GM12878 (cell line): ENCODE data around the gene BTG2. TPM values are rescaled to one million over a fixed set of nuclear protein-coding genes. Genes with fewer than 3 reads are reported as not detected.
"Not testable (repeated sequence)": the region's sequence is repeated elsewhere in the genome, so short reads cannot be mapped to it uniquely, and the experiment has no call there.

ENCODE experiments used
- ATAC-seq: fragments of 200-7000 bp; cut with Tn5 transposase; 3 replicates; pipeline ENCODE4 v1.9.1; 2020; ENCODE audit warnings: mild to moderate bottlenecking, moderate library complexity
- BruUV-seq: library from RNA; stranded (reverse); fragments of 400-500 nt; replicated peaks from 2 replicates; lab custom pipeline; 2021; lab: Mats Ljungman, UMichigan
- CTCF ChIA-PET: fragments of 300-600 bp; sonication (Branson Sonifier 250); formaldehyde crosslinking; extraction: SDS; loops from one replicate; lab custom pipeline; 2021; ENCODE audit warnings: inconsistent platforms; lab: Yijun Ruan, JAX
- POLR2A ChIA-PET: fragments of 350-600 bp; formaldehyde crosslinking; extraction: SDS; loops from one replicate; lab custom pipeline; 2021; ENCODE audit warnings: inconsistent platforms; lab: Charles Lee
- RAD21 ChIA-PET: fragments of 300-600 bp; sonication (Branson Sonifier 250); formaldehyde crosslinking; loops from one replicate; lab custom pipeline; 2023; ENCODE audit warnings: antibody characterized with exemption; ENCODE audit not compliant: unreplicated experiment; lab: Charles Lee
- SMC1A ChIA-PET: fragments of 300-600 bp; sonication (Branson Sonifier 250); formaldehyde crosslinking; loops from one replicate; lab custom pipeline; 2023; ENCODE audit not compliant: unreplicated experiment, uncharacterized antibody; lab: Charles Lee
- DNase-seq: peaks from one replicate; pipeline ENCODE4 v3.0.0-alpha.2; 2011; ENCODE audit warnings: low read depth, low spot score
- FAIRE-seq: peaks from 3 replicates; lab custom pipeline; 2011; peaks lifted over from hg19 to GRCh38; lab: Jason Lieb, UNC
- H2AFZ ChIP-seq: 2 replicates; pipeline ENCODE4 v1.6.0; 2011; ENCODE audit warnings: low read depth, low read length, control low read depth; ENCODE audit not compliant: control insufficient read depth
- H3K27ac ChIP-seq: 2 replicates; pipeline ENCODE4 v1.5.1; 2011; ENCODE audit warnings: control low read depth; ENCODE audit not compliant: control insufficient read depth, insufficient read depth
- H3K27me3 ChIP-seq, 2 experiments: replicated peaks in 1 of 2; 2 replicates each; pipeline versions ENCODE4 v1.6.0 to v1.6.1; 2011; ENCODE audit warnings: low read length in 1 of 2; ENCODE audit not compliant: control insufficient read depth in 2 of 2, insufficient read depth in 2 of 2
- H3K36me3 ChIP-seq, 2 experiments: 2 replicates each; pipeline ENCODE4 v1.5.1; 2011; ENCODE audit warnings: low read length in 1 of 2; ENCODE audit not compliant: control insufficient read depth in 2 of 2, insufficient read depth in 2 of 2
- H3K4me1 ChIP-seq: 2 replicates; pipeline ENCODE4 v1.6.1; 2011; ENCODE audit warnings: mild to moderate bottlenecking, low read length, moderate library complexity, mixed read lengths; ENCODE audit not compliant: control insufficient read depth, insufficient read depth
- H3K4me2 ChIP-seq: 2 replicates; pipeline ENCODE4 v1.6.0; 2011; ENCODE audit warnings: control low read depth; ENCODE audit not compliant: control insufficient read depth, insufficient read depth
- H3K4me3 ChIP-seq: fragments of 200-600 bp; sonication (generic); 2 replicates; pipeline ENCODE4 v1.5.1; 2016
- H3K79me2 ChIP-seq: 2 replicates; pipeline ENCODE4 v1.6.0; 2011; ENCODE audit warnings: low read length; ENCODE audit not compliant: control insufficient read depth, insufficient read depth
- H3K9ac ChIP-seq: 2 replicates; pipeline ENCODE4 v1.8.0; 2011; ENCODE audit warnings: low read length, control low read depth, mixed read lengths; ENCODE audit not compliant: control insufficient read depth, insufficient read depth
- H3K9me3 ChIP-seq: replicated peaks from 3 replicates; pipeline ENCODE4 v1.5.1; 2011; ENCODE audit warnings: mild to moderate bottlenecking, low read length; ENCODE audit not compliant: control insufficient read depth, insufficient read depth
- H4K20me1 ChIP-seq: 2 replicates; pipeline ENCODE4 v1.6.0; 2011; ENCODE audit not compliant: control insufficient read depth, insufficient read depth
- ASH2L ChIP-seq: fragments of 300-600, 200-600 bp; sonication (generic); IDR thresholded peaks from 2 replicates; pipeline ENCODE4 v1.6.1; 2017; ENCODE audit warnings: low read depth, mild to moderate bottlenecking, borderline replicate concordance
- BHLHE40 ChIP-seq, 2 experiments: fragments of 450-650 bp in 1 of 2; IDR thresholded peaks; 2 replicates each; pipeline ENCODE4 v1.6.1; 2011 to 2017; ENCODE audit warnings: low read depth in 2 of 2, borderline replicate concordance in 1 of 2, improper control_type of control experiment in 1 of 2, low read length in 1 of 2, mild to moderate bottlenecking in 1 of 2
- CBFB ChIP-seq: IDR thresholded peaks from 2 replicates; pipeline ENCODE4 v1.6.1; 2016; ENCODE audit warnings: antibody characterized with exemption, low read depth
- EZH2 ChIP-seq: IDR thresholded peaks from 2 replicates; pipeline ENCODE4 v1.6.1; 2012; ENCODE audit warnings: low read depth, mild to moderate bottlenecking, control low read depth, inconsistent platforms, low read length, borderline replicate concordance; ENCODE audit not compliant: control insufficient read depth
- GABPA ChIP-seq: IDR thresholded peaks from 2 replicates; pipeline ENCODE4 v1.6.1; 2014; ENCODE audit warnings: antibody characterized with exemption, low read depth, mild to moderate bottlenecking, inconsistent platforms
- GATAD2B ChIP-seq: fragments of 450-650 bp; conservative IDR thresholded peaks from 2 replicates; pipeline ENCODE4 v1.6.1; 2017; ENCODE audit warnings: low read depth, mild to moderate bottlenecking, moderate library complexity
- IRF4 ChIP-seq: IDR thresholded peaks from 2 replicates; pipeline ENCODE4 v1.6.1; 2011; ENCODE audit warnings: low read depth, low read length
- MYB ChIP-seq: fragments of 150-350 bp; IDR thresholded peaks from 2 replicates; pipeline ENCODE4 v1.6.1; 2014; ENCODE audit warnings: mild to moderate bottlenecking, low read depth, low read length, borderline replicate concordance
- NFYA ChIP-seq: IDR thresholded peaks from 2 replicates; pipeline ENCODE4 v1.6.1; 2011; ENCODE audit warnings: low read depth, mild to moderate bottlenecking, low read length, improper control_type of control experiment, borderline replicate concordance
- PAX5 ChIP-seq: IDR thresholded peaks from 2 replicates; pipeline ENCODE4 v1.6.1; 2011; ENCODE audit warnings: low read depth, low read length, borderline replicate concordance
- POU2F2 ChIP-seq: IDR thresholded peaks from 3 replicates; pipeline ENCODE4 v1.6.1; 2011; ENCODE audit warnings: low read depth, mild to moderate bottlenecking, low read length, borderline replicate concordance
- SMAD1 ChIP-seq: fragments of 450-650 bp; IDR thresholded peaks from 2 replicates; pipeline ENCODE4 v1.6.1; 2018; ENCODE audit warnings: mild to moderate bottlenecking, low read depth; ENCODE audit not compliant: partially characterized antibody
- SUZ12 ChIP-seq: fragments of 200-600 bp; sonication (generic); IDR thresholded peaks from one replicate; pipeline ENCODE4 v1.6.1; 2018; ENCODE audit warnings: antibody characterized with exemption, mild to moderate bottlenecking; ENCODE audit not compliant: unreplicated experiment
- TBL1XR1 ChIP-seq: IDR thresholded peaks from 2 replicates; pipeline ENCODE4 v1.6.1; 2012; ENCODE audit warnings: low read depth, low read length, improper control_type of control experiment
- ZNF24 ChIP-seq: fragments of 450-650 bp; IDR thresholded peaks from 2 replicates; pipeline ENCODE4 v1.6.1; 2017; ENCODE audit warnings: antibody characterized with exemption, mild to moderate bottlenecking
- ZNF622 ChIP-seq: fragments of 450-650 bp; IDR thresholded peaks from 2 replicates; pipeline ENCODE4 v1.6.1; 2017; ENCODE audit warnings: mild to moderate bottlenecking, inconsistent platforms
- WGBS: methylation state at CpG from one replicate; pipeline ENCODE4 v1.1.6; 2016; ENCODE audit warnings: low lambda C conversion rate; ENCODE audit not compliant: insufficient replicate concordance, insufficient coverage; ENCODE audit errors: missing lambda C conversion rate; 5-methylcytosine and 5-hydroxymethylcytosine counted together
- in situ Hi-C: fragments of 300-500 bp; cut with MboI; formaldehyde crosslinking; loops from 9 replicates; pipeline ENCODE4 v1.14.3; 2018; ENCODE audit warnings: mixed read lengths
- intact Hi-C: fragments of 100-400 bp; cut with micrococcal nuclease; formaldehyde crosslinking; loops from one replicate; pipeline ENCODE4 v1.14.2; 2022; ENCODE audit not compliant: unreplicated experiment
- polyA plus RNA-seq, 11 experiments: library from polyadenylated mRNA; depleted of rRNA in 4 of 11; unstranded in 6 of 11; stranded (reverse) in 5 of 11; fragments of >200 nt; fragmentation: Nextera tagmentation in 4 of 11; fragmentation: Illumina TruSeq in 1 of 11; extraction: Ambion mirVana in 4 of 11; extraction: Trizol in 1 of 11; gene quantifications; 1 replicate in 1 of 11; 2 replicates in 10 of 11; pipeline versions ENCODE4 v1.2.1 to v1.2.3, GENCODE V29; 2011 to 2016; ENCODE audit warnings: inconsistent platforms in 2 of 11, missing spikeins in 2 of 11, low read depth in 1 of 11
- total RNA-seq, 4 experiments: library from RNA; depleted of rRNA in 3 of 4; stranded (reverse); fragments of >200 nt in 3 of 4; fragmentation: Illumina TruSeq in 1 of 4; extraction: Trizol in 1 of 4; gene quantifications; 2 replicates each; pipeline versions ENCODE4 v1.2.1 to v1.2.3, GENCODE V29; 2013 to 2021
- TF ChIP-seq, protein P1 (sequence below): IDR thresholded peaks from 2 replicates; pipeline ENCODE4 v1.6.1; 2011; ENCODE audit warnings: borderline replicate concordance, low read depth, mild to moderate bottlenecking, moderate library complexity, low read length; ENCODE audit not compliant: insufficient read depth, poor library complexity, severe bottlenecking

Gene BTG2
- total and polyA plus RNA-seq, 10 of the 15 experiments (the other 5 are each of a cell fraction or from before 2014, with no cell fraction given), result 23.3 to 160 (median 98.1) TPM

DNA sequence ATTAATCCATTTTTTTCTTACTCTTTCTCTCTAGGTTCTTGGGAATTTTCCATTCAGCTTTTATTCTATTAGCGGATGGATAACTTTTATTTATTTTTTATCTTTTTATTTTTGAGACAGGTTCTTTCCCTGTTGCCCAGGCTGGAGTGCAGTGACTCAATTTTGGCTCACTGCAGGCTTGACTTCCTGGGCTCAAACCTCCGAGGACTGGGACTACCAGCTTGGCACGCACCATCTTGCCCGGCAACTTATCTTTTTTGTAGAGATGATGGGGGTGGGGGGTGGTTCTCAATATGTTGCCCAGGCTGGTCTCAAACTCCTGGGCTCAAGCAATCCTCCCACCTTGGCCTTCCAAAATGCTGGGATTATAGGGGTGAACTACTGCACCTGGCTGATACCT, 39.8 kb upstream of the BTG2 start:
- in situ Hi-C loops, result no loop called here
- TF ChIP-seq, protein P1, sequence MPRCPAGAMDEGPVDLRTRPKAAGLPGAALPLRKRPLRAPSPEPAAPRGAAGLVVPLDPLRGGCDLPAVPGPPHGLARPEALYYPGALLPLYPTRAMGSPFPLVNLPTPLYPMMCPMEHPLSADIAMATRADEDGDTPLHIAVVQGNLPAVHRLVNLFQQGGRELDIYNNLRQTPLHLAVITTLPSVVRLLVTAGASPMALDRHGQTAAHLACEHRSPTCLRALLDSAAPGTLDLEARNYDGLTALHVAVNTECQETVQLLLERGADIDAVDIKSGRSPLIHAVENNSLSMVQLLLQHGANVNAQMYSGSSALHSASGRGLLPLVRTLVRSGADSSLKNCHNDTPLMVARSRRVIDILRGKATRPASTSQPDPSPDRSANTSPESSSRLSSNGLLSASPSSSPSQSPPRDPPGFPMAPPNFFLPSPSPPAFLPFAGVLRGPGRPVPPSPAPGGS, result no peak
- TF ChIP-seq GATAD2B (no peak), ZNF24 (no peak), ASH2L (no peak), SUZ12 (no peak), BHLHE40 (IDR thresholded peaks at IDR 0.05; ENCODE audit: borderline replicate concordance in 1 of 2, low read depth in 2 of 2, low read length in 1 of 2) (no peak), CBFB (no peak), NFYA (no peak), ZNF622 (no peak), SMAD1 (no peak), PAX5 (no peak), EZH2 (no peak), POU2F2 (no peak), IRF4 (no peak), GABPA (no peak), MYB (no peak), TBL1XR1 (no peak)
- no peak overlapping the region for H3K9ac ChIP-seq
- no peak overlapping the region for H3K27ac ChIP-seq
- intact Hi-C loops, result loop anchor here (5.0 kb wide), 1 partner anchor 93 kb away; no protein-coding TSS in a partner anchor
- peaks cover 6% of the 10 kb centered on the region for H3K4me1 ChIP-seq
- POLR2A ChIA-PET, result no interaction called here
- H3K27me3 ChIP-seq, result no peaks in the 10 kb centered on the region; a peak in 1 of 4 replicates
- ATAC-seq (no peak), FAIRE-seq (no peak), DNase-seq (no peak)
- no peak overlapping the region for H2AFZ ChIP-seq
- SMC1A ChIA-PET, result interaction anchor here (0.6 to 17.6 kb wide), 5 partner anchors 44 to 213 kb away, joined by 3 to 508 read pairs (median 4); no protein-coding TSS in a partner anchor
- no peak overlapping the region for H3K4me2 ChIP-seq
- RAD21 ChIA-PET, result interaction anchor here (1.0 to 1.7 kb wide), 2 partner anchors 76 to 222 kb away, joined by 3 to 6 read pairs; no protein-coding TSS in a partner anchor
- 9% methylated on average over 4 of the region's 4 CpGs for whole genome bisulfite sequencing
- no peak overlapping the region for H3K4me3 ChIP-seq
- no TSS peak for BruUV-seq
- no peaks in the 10 kb centered on the region for H4K20me1 ChIP-seq
- no peaks in the 10 kb centered on the region for H3K9me3 ChIP-seq
- CTCF ChIA-PET, result interaction anchor here (0.6 to 4.2 kb wide), 9 partner anchors 7 to 226 kb away, joined by 3 to 45 read pairs (median 4); no protein-coding TSS in a partner anchor
- no peaks in the 10 kb centered on the region for H3K36me3 ChIP-seq
- H3K79me2 ChIP-seq, result no peaks in the 10 kb centered on the region

DNA sequence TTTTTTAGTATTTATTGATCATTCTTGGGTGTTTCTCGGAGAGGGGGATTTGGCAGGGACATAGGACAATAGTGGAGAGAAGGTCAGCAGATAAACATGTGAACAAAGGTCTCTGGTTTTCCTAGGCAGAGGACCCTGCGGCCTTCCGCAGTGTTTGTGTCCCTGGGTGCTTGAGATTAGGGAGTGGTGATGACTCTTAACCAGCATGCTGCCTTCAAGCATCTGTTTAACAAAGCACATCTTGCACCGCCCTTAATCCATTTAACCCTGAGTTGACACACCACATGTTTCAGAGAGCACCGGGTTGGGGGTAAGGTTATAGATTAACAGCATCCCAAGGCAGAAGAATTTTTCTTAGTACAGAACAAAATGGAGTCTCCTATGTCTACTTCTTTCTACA, 39.2 kb upstream of the BTG2 start:
- POLR2A ChIA-PET, H2AFZ ChIP-seq, H3K4me1 ChIP-seq, DNase-seq, H4K20me1 ChIP-seq, H3K4me2 ChIP-seq, H3K9me3 ChIP-seq, BruUV-seq, H3K9ac ChIP-seq, ATAC-seq, in situ Hi-C loops, H3K27me3 ChIP-seq, H3K36me3 ChIP-seq, H3K27ac ChIP-seq, H3K79me2 ChIP-seq, FAIRE-seq, H3K4me3 ChIP-seq: not testable (repeated sequence)
- ChIA-PET RAD21 (interaction anchor here (1.7 to 18.4 kb wide), 4 partner anchors 20 to 222 kb away, joined by 6 to 501 read pairs (median 128); no protein-coding TSS in a partner anchor), SMC1A (interaction anchor here (1.7 to 30.2 kb wide), 4 partner anchors 58 to 221 kb away, joined by 8 to 590 read pairs (median 264); no protein-coding TSS in a partner anchor), CTCF (interaction anchor here (0.7 to 15.2 kb wide), 10 partner anchors 17 to 229 kb away, joined by 3 to 854 read pairs (median 28); no protein-coding TSS in a partner anchor)
- intact Hi-C loops, result loop anchor here (5.0 kb wide), 1 partner anchor 94 kb away; no protein-coding TSS in a partner anchor
- WGBS, result 65% methylated on average over 5 of the region's 5 CpGs
